HG03060 (cell line): ENCODE data around the gene WWP2.
"Not testable (repeated sequence)": the region's sequence is repeated elsewhere in the genome, so short reads cannot be mapped to it uniquely, and the experiment has no call there.

Source experiments
- ATAC-seq: cut with Tn5 transposase; IDR thresholded peaks from one replicate; pipeline ENCODE4 v1.9.1; 2021; ENCODE audit warnings: low read depth, moderate number of reproducible peaks; ENCODE audit not compliant: unreplicated experiment

WWP2 gene

GRCh38 chr16:69745232-69745612 lies 16.9 kb upstream of the WWP2 start:
- no peak for ATAC-seq

GRCh38 chr16:69745959-69746358 lies 16.2 kb upstream of the WWP2 start:
- no peak for ATAC-seq

GRCh38 chr16:69747115-69747514 lies 15.0 kb upstream of the WWP2 start:
- no peak for ATAC-seq

GRCh38 chr16:69748694-69749345 lies 13.3 kb upstream of the WWP2 start:
- ATAC-seq, result no peak

GRCh38 chr16:69754143-69754468 lies 8.0 kb upstream of the WWP2 start:
- ATAC-seq, result no peak

- ATAC-seq, result peak; percentile 93
These were observed 7.4 kb upstream of the WWP2 start, which contains the start of gene NOB1 for GRCh38 chr16:69754469-69755310. Gene NOB1 (minus strand): TSS chr16:69754926. CDS start chr16:69754910, 16 bp downstream.

- no peak for ATAC-seq
These were observed 5.4 kb upstream of the WWP2 start for GRCh38 chr16:69756705-69757104.

- ATAC-seq, result not testable (repeated sequence)
These were observed 4.8 kb upstream of the WWP2 start for GRCh38 chr16:69757375-69757774.

GRCh38 chr16:69762814-69763598 lies 874 bp downstream of the WWP2 start:
- ATAC-seq, result no peak

- no peak for ATAC-seq
These were observed 1.4 kb downstream of the WWP2 start for GRCh38 chr16:69763599-69763942.

- ATAC-seq, result no peak
These were observed 5.5 kb downstream of the WWP2 start for GRCh38 chr16:69767459-69768229.

GRCh38 chr16:69768666-69769065 lies 6.5 kb downstream of the WWP2 start:
- ATAC-seq, result no peak

GRCh38 chr16:69769404-69769803 lies 7.3 kb downstream of the WWP2 start:
- ATAC-seq, result no peak

GRCh38 chr16:69771651-69771967 lies 9.5 kb downstream of the WWP2 start:
- no peak for ATAC-seq

- no peak for ATAC-seq
These were observed 11.3 kb downstream of the WWP2 start for GRCh38 chr16:69773260-69773947.

GRCh38 chr16:69775563-69775962 lies 13.4 kb downstream of the WWP2 start:
- no peak for ATAC-seq

GRCh38 chr16:69779724-69780123 lies 17.6 kb downstream of the WWP2 start:
- no peak for ATAC-seq

- ATAC-seq, result no peak
These were observed 19.0 kb downstream of the WWP2 start for GRCh38 chr16:69781118-69781517.

- ATAC-seq, result no peak
These were observed 22.5 kb downstream of the WWP2 start for GRCh38 chr16:69784586-69784985.

GRCh38 chr16:69787883-69788282 lies 25.8 kb downstream of the WWP2 start:
- no peak for ATAC-seq
